ENCODE results near the gene HSPA14.

Gene HSPA14

DNA sequence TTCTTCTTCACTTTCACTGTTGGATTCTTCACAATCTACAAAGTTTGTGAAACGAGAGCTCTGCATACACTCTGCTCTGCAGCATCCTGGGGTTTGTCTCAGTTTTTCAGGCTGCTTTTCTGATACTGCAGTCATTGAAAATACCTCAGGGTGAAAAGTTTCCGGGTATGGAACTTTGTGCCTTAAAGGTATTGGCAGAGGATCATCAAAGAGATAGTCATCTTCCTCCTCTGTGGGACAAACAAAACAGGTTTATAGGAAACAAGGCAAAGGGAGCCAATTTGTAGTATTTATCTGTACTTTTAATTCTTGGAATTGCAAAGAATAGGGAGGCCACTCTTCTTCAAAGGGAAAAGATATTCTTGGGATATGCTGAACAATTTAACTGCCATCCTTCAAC lies 71.0 kb downstream of the HSPA14 start:
- peak overlapping the region; percentile 22 for H3K27ac Mint-ChIP-seq (ENCODE audit: low read depth)
- peaks cover 19% of the 10 kb centered on the region for H3K4me1 Mint-ChIP-seq
- H3K9me3 Mint-ChIP-seq: no peaks in the 10 kb centered on the region
- peaks cover 54% of the 10 kb centered on the region for H3K36me3 Mint-ChIP-seq (ENCODE audit: insufficient read depth)
- H3K27me3 Mint-ChIP-seq: no peaks in the 10 kb centered on the region
- DNase-seq (ENCODE audit: low spot score in 2 of 2): no peak
- H3K4me3 Mint-ChIP-seq: no peak overlapping the region
- ATAC-seq (replicated peaks; ENCODE audit: extremely low read depth, poor library complexity, severe bottlenecking): no peak

DNA sequence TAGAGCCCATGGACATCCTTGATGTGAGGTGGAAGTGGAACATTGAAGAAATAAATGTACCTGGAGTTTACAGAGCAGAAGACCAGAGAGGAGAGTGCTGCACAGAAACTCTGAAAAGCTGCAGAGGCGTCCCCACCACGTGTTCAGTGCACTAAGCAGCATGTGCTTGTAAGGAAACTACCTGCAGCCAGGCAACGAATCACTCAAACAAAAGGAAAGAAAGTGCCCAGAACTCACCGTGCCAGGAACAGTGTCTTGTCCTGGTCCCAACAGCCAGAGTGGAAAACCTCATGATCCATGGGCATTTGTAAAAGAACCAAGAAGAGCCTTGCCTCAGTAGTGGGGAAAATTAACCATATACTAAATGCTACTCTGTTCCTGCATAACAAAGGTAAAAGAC lies 72.8 kb downstream of the HSPA14 start:
- peaks cover 31% of the 10 kb centered on the region for H3K4me1 Mint-ChIP-seq

GRCh38 chr10:14911801-14912200 lies 73.7 kb downstream of the HSPA14 start:
- Mint-ChIP-seq H3K27me3 (no peaks in the 10 kb centered on the region), H3K9me3 (no peaks in the 10 kb centered on the region), H3K27ac (ENCODE audit: low read depth) (no peak overlapping the region), H3K4me3 (no peak overlapping the region), H3K4me1 (peaks cover 34% of the 10 kb centered on the region), H3K36me3 (ENCODE audit: insufficient read depth) (peaks cover 76% of the 10 kb centered on the region)
- no peak for ATAC-seq (replicated peaks; ENCODE audit: extremely low read depth, poor library complexity, severe bottlenecking)
- no peak for DNase-seq (ENCODE audit: low spot score in 2 of 2)

More for the DNA sequence above, 72.8 kb downstream of the HSPA14 start:
- ATAC-seq (replicated peaks; ENCODE audit: extremely low read depth, poor library complexity, severe bottlenecking) (no peak), DNase-seq (ENCODE audit: low spot score in 2 of 2) (no peak)
- H3K36me3 Mint-ChIP-seq (ENCODE audit: insufficient read depth): peaks cover 67% of the 10 kb centered on the region
- H3K27ac Mint-ChIP-seq (ENCODE audit: low read depth): no peak overlapping the region
- no peaks in the 10 kb centered on the region for H3K27me3 Mint-ChIP-seq
- no peaks in the 10 kb centered on the region for H3K9me3 Mint-ChIP-seq
- H3K4me3 Mint-ChIP-seq: no peak overlapping the region

- Mint-ChIP-seq H3K27me3 (no peaks in the 10 kb centered on the region), H3K36me3 (ENCODE audit: insufficient read depth) (peaks cover 80% of the 10 kb centered on the region), H3K9me3 (no peaks in the 10 kb centered on the region), H3K4me1 (peaks cover 23% of the 10 kb centered on the region), H3K27ac (ENCODE audit: low read depth) (no peak overlapping the region), H3K4me3 (no peak overlapping the region)
- DNase-seq (ENCODE audit: low spot score in 2 of 2): no peak
- ATAC-seq (replicated peaks; ENCODE audit: extremely low read depth, poor library complexity, severe bottlenecking): no peak
Measured at GRCh38 chr10:14916600-14916999, 78.5 kb downstream of the HSPA14 start.

GRCh38 chr10:14917827-14918226 lies 79.7 kb downstream of the HSPA14 start:
- no peak for ATAC-seq (replicated peaks; ENCODE audit: extremely low read depth, poor library complexity, severe bottlenecking)
- Mint-ChIP-seq H3K27me3 (no peaks in the 10 kb centered on the region), H3K4me1 (peaks cover 21% of the 10 kb centered on the region), H3K9me3 (no peaks in the 10 kb centered on the region), H3K36me3 (ENCODE audit: insufficient read depth) (peaks cover 85% of the 10 kb centered on the region), H3K27ac (ENCODE audit: low read depth) (no peak overlapping the region), H3K4me3 (no peak overlapping the region)
- no peak for DNase-seq (ENCODE audit: low spot score in 2 of 2)

DNA sequence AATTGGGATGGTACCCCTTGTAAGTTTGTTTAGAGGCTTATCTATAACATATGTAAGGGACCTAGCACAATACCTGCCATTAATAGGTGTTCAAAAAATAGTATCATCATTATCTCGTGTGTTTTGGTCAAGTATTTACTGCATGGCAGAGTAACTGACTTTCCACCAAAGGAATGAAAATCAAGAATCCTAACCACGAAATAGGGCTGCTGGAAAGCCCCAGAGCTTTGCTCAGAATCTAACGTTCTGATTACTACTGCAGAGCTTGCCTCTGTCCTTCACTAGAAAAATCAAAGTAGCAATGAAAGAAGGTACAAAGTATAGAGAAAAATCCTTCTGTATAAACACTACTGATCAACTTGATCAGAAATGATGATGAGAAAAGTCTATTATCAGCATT lies 80.9 kb downstream of the HSPA14 start:
- no peak overlapping the region for H3K27ac Mint-ChIP-seq (ENCODE audit: low read depth)
- ATAC-seq (replicated peaks; ENCODE audit: extremely low read depth, poor library complexity, severe bottlenecking): no peak

More for the DNA sequence above, 80.9 kb downstream of the HSPA14 start:
- no peaks in the 10 kb centered on the region for H3K9me3 Mint-ChIP-seq
- no peak overlapping the region for H3K4me3 Mint-ChIP-seq
- peaks cover 78% of the 10 kb centered on the region for H3K36me3 Mint-ChIP-seq (ENCODE audit: insufficient read depth)
- no peak for DNase-seq (ENCODE audit: low spot score in 2 of 2)
- peaks cover 16% of the 10 kb centered on the region for H3K4me1 Mint-ChIP-seq
- H3K27me3 Mint-ChIP-seq: no peaks in the 10 kb centered on the region

Measured in central memory CD8-positive, alpha-beta T cell (primary cell).